PC-3 (cell line): ENCODE results near the gene JRKL.

Source experiments
- CTCF ChIP-seq: fragments of 300-600 bp; sonication (generic); conservative IDR thresholded peaks from 2 replicates; pipeline ENCODE4 v1.5.1; 2017; ENCODE audit warnings: antibody characterized with exemption, low read depth, mild to moderate bottlenecking, low read length
- EZH2phosphoT487 ChIP-seq: fragments of 300-600 bp; sonication (generic); IDR thresholded peaks from 2 replicates; pipeline ENCODE4 v1.6.1; 2018; ENCODE audit warnings: mild to moderate bottlenecking, antibody characterized with exemption, low read length, borderline replicate concordance

GRCh38 chr11:96391698-96392307, 2.0 kb downstream of the JRKL start:
- peak; percentile 67 for TF ChIP-seq CTCF
- no peak for TF ChIP-seq EZH2phosphoT487
